GM13977 (cell line): Measurements from ENCODE around the gene IGSF21.

Experiments used
- DNase-seq: peaks from one replicate; pipeline ENCODE4 v3.0.0; 2012; ENCODE audit warnings: low spot score
- CTCF ChIP-seq: IDR thresholded peaks from 2 replicates; pipeline ENCODE4 v1.5.1; 2012; ENCODE audit warnings: mild to moderate bottlenecking, control low read depth; ENCODE audit not compliant: insufficient read depth; ENCODE audit errors: extremely low read depth, missing control alignments
- in situ Hi-C: fragments of 300-500 bp; cut with MboI; formaldehyde crosslinking; loops from one replicate; pipeline ENCODE4 v1.12.0; 2022; ENCODE audit warnings: low sequenced_read_pairs, low pct_unique_long_range_greater_than_20kb, mixed read lengths, inconsistent platforms; ENCODE audit not compliant: unreplicated experiment

IGSF21 gene

GRCh38 chr1:18247151-18247550 is 139.6 kb downstream of the IGSF21 start:
- no peak for DNase-seq
- in situ Hi-C loops = no loop called here
- TF ChIP-seq CTCF = no peak

- in situ Hi-C loops = no loop called here
- TF ChIP-seq CTCF = no peak
- DNase-seq = no peak
These were observed 142.0 kb downstream of the IGSF21 start for GRCh38 chr1:18249631-18250030.

- DNase-seq = no peak
- no peak for TF ChIP-seq CTCF
- in situ Hi-C loops = no loop called here
These were observed 145.5 kb downstream of the IGSF21 start for GRCh38 chr1:18253093-18253492.

GRCh38 chr1:18256282-18257235 is 149.0 kb downstream of the IGSF21 start:
- no peak for TF ChIP-seq CTCF
- peak; percentile 41 for DNase-seq
- in situ Hi-C loops = no loop called here

- DNase-seq = no peak
- in situ Hi-C loops = no loop called here
- TF ChIP-seq CTCF = no peak
These were observed 150.2 kb downstream of the IGSF21 start for GRCh38 chr1:18257778-18258177.

GRCh38 chr1:18261891-18262290 is 154.3 kb downstream of the IGSF21 start:
- DNase-seq = no peak
- in situ Hi-C loops = no loop called here
- TF ChIP-seq CTCF = no peak

GRCh38 chr1:18262726-18263125 is 155.1 kb downstream of the IGSF21 start:
- no peak for DNase-seq
- in situ Hi-C loops = no loop called here
- no peak for TF ChIP-seq CTCF
